ENCODE measurements around the gene GOLGA6L7.
"Not testable (repeated sequence)": the region's sequence is repeated elsewhere in the genome, so short reads cannot be mapped to it uniquely, and the experiment has no call there.

DNA sequence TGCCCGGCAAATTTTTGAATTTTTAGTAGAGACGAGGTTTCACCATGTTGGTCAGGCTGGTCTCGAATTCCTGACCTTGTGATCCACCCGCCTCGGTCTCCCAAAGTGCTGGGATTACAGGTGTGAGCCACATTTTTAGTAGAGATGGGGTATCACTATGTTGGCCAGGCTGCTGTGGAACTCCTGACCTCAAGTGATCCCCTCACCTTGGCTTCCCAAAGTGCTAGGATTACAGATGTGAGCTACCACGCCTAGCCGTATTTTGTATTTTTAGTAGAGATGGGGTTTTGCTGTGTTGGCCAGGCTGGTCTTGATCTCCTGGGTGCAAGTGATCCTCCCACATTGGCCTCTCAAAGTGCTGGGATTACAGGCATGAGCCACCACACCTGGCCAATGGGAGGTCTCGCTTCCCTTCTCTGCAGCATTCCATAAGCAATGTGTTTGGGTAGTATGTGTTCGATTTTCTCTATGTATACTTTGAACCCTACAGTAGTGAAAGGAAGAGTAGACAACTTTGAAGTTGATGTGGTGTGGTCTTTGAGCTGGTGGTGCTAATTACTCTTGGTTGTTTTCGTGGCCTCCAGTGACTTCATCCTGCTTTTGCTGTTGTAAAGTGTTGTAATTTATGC is 13.4 kb downstream of the GOLGA6L7 start:
- TF ChIP-seq, protein P1, sequence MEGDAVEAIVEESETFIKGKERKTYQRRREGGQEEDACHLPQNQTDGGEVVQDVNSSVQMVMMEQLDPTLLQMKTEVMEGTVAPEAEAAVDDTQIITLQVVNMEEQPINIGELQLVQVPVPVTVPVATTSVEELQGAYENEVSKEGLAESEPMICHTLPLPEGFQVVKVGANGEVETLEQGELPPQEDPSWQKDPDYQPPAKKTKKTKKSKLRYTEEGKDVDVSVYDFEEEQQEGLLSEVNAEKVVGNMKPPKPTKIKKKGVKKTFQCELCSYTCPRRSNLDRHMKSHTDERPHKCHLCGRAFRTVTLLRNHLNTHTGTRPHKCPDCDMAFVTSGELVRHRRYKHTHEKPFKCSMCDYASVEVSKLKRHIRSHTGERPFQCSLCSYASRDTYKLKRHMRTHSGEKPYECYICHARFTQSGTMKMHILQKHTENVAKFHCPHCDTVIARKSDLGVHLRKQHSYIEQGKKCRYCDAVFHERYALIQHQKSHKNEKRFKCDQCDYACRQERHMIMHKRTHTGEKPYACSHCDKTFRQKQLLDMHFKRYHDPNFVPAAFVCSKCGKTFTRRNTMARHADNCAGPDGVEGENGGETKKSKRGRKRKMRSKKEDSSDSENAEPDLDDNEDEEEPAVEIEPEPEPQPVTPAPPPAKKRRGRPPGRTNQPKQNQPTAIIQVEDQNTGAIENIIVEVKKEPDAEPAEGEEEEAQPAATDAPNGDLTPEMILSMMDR (IDR thresholded peaks at IDR 0.05; ENCODE audit: low read length) = not testable (repeated sequence)
- TF ChIP-seq EZH2phosphoT487 (IDR thresholded peaks at IDR 0.05; ENCODE audit: low read length) = not testable (repeated sequence)

Data from MM.1S (cell line).